Measurements from ENCODE around the gene RNASE13.
A peak's percentile ranks its signal among the peaks of the same experiment; 100 is the strongest.

RNASE13 gene

GRCh38 chr14:21075719-21076437 is 41.3 kb upstream of the RNASE13 start:
- no peak for TF ChIP-seq CTCF (IDR thresholded peaks at IDR 0.05; ENCODE audit: low read depth, low read length)
- DNase-seq (ENCODE audit: extremely low read depth, low read depth), result no peak

- DNase-seq (ENCODE audit: extremely low read depth, low read depth), result no peak
- TF ChIP-seq CTCF (IDR thresholded peaks at IDR 0.05; ENCODE audit: low read depth, low read length), result no peak
Measured at GRCh38 chr14:21074398-21075272, 40.0 kb upstream of the RNASE13 start.

GRCh38 chr14:21073921-21074320 is 39.3 kb upstream of the RNASE13 start:
- no peak for TF ChIP-seq CTCF (IDR thresholded peaks at IDR 0.05; ENCODE audit: low read depth, low read length)
- no peak for DNase-seq (ENCODE audit: extremely low read depth, low read depth)

GRCh38 chr14:21072781-21073339 is 38.3 kb upstream of the RNASE13 start:
- TF ChIP-seq CTCF (IDR thresholded peaks at IDR 0.05; ENCODE audit: low read depth, low read length), result no peak
- DNase-seq (ENCODE audit: extremely low read depth, low read depth), result no peak

- peak; percentile 64 for DNase-seq (ENCODE audit: extremely low read depth, low read depth)
- peak; percentile 18 for TF ChIP-seq CTCF (IDR thresholded peaks at IDR 0.05; ENCODE audit: low read depth, low read length)
Measured at GRCh38 chr14:21072031-21072473, 37.4 kb upstream of the RNASE13 start.

- TF ChIP-seq CTCF (IDR thresholded peaks at IDR 0.05; ENCODE audit: low read depth, low read length), result no peak
- peak; percentile 86 for DNase-seq (ENCODE audit: extremely low read depth, low read depth)
Measured at GRCh38 chr14:21071225-21072030, 36.8 kb upstream of the RNASE13 start.
